B cell (primary cell): ENCODE results near the gene TCIRG1. TPM values are rescaled to one million over a fixed set of nuclear protein-coding genes. Genes with fewer than 3 reads are reported as not detected.

Experiments used
- ATAC-seq: fragments of 200-7000 bp; cut with Tn5 transposase; one replicate; pipeline ENCODE4 v1.10.0; 2021; ENCODE audit warnings: low read depth, mild to moderate bottlenecking, moderate number of reproducible peaks, moderate library complexity
- CTCF ChIA-PET: fragments of 350-600 bp; sonication (Branson Sonifier 250); formaldehyde crosslinking; loops from one replicate; lab custom pipeline; 2021; ENCODE audit warnings: antibody characterized with exemption, inconsistent platforms; lab: Charles Lee
- POLR2A ChIA-PET: fragments of 350-600 bp; sonication (Branson Sonifier 250); formaldehyde crosslinking; loops from one replicate; lab custom pipeline; 2021; ENCODE audit warnings: antibody characterized with exemption; lab: Charles Lee
- DNase-seq: peaks from one replicate; pipeline ENCODE4 v3.0.0; 2013
- H2AFZ ChIP-seq: 2 replicates; pipeline ENCODE4 v1.6.1; 2012; ENCODE audit warnings: mild to moderate bottlenecking, low read depth, low read length; ENCODE audit not compliant: insufficient read depth, poor library complexity, severe bottlenecking
- H3K27ac ChIP-seq, 2 donors: 1 replicate in 1 of 2; 2 replicates in 1 of 2; pipeline ENCODE4 v1.5.1; 2012 to 2013; ENCODE audit warnings: low read length in 2 of 2, mild to moderate bottlenecking in 2 of 2, moderate library complexity in 1 of 2
- H3K27me3 ChIP-seq, 4 experiments: fragments of 200-600 bp in 1 of 4; sonication (generic) in 1 of 4; replicated peaks in 1 of 4; 1 replicate in 2 of 4; 2 replicates in 2 of 4; pipeline versions ENCODE4 v1.6.1 to v1.7.0; 2013 to 2016; ENCODE audit warnings: low read length in 3 of 4, mild to moderate bottlenecking in 2 of 4, mixed read lengths in 1 of 4, moderate library complexity in 1 of 4; ENCODE audit not compliant: insufficient read depth in 4 of 4, control insufficient read depth in 3 of 4; ENCODE audit errors: control extremely low read depth in 1 of 4
- H3K36me3 ChIP-seq, 2 experiments: replicated peaks in 1 of 2; 1 replicate in 1 of 2; 2 replicates in 1 of 2; pipeline versions ENCODE4 v1.6.1 to v1.7.1; 2013; ENCODE audit warnings: low read length in 1 of 2; ENCODE audit not compliant: insufficient read depth in 2 of 2, control insufficient read depth in 1 of 2; ENCODE audit errors: control extremely low read depth in 1 of 2, extremely low read depth in 1 of 2
- H3K4me1 ChIP-seq, 2 donors: fragments of 200-600 bp in 1 of 2; sonication (generic) in 1 of 2; 1 replicate in 1 of 2; 2 replicates in 1 of 2; pipeline versions ENCODE4 v1.5.1 to v1.6.1; 2013 to 2017; ENCODE audit warnings: low read length in 2 of 2; ENCODE audit not compliant: control insufficient read depth in 2 of 2, insufficient read depth in 2 of 2
- H3K4me2 ChIP-seq: replicated peaks from 2 replicates; pipeline ENCODE3; 2012; ENCODE audit warnings: mild to moderate bottlenecking, low read depth, low read length; ENCODE audit not compliant: poor library complexity, severe bottlenecking
- H3K4me3 ChIP-seq, 5 experiments: fragments of 200-600 bp in 1 of 5; sonication (generic) in 1 of 5; 1 replicate in 3 of 5; 2 replicates in 2 of 5; pipeline versions ENCODE4 v1.5.1 to v1.7.0; 2011 to 2016; ENCODE audit warnings: low read length in 4 of 5, mild to moderate bottlenecking in 4 of 5, low read depth in 2 of 5, control low read depth in 1 of 5, moderate library complexity in 1 of 5; ENCODE audit not compliant: insufficient read depth in 1 of 5; ENCODE audit errors: control extremely low read depth in 1 of 5, extremely low read depth in 1 of 5
- H3K79me2 ChIP-seq: fragments of 200-600 bp; sonication (generic); one replicate; pipeline ENCODE4 v1.6.0; 2016; ENCODE audit warnings: low read length; ENCODE audit not compliant: control insufficient read depth, insufficient read depth
- H3K9ac ChIP-seq: fragments of 200-600 bp; sonication (generic); 2 replicates; pipeline ENCODE4 v1.6.1; 2017; ENCODE audit warnings: mild to moderate bottlenecking, low read length, moderate library complexity
- H3K9me3 ChIP-seq, 3 donors: one replicate each; pipeline versions ENCODE4 v1.6.1 to v1.7.1; 2013; ENCODE audit warnings: low read length in 2 of 3; ENCODE audit not compliant: control insufficient read depth in 2 of 3, insufficient read depth in 1 of 3; ENCODE audit errors: control extremely low read depth in 1 of 3
- H4K20me1 ChIP-seq: 2 replicates; pipeline ENCODE4 v1.6.0; 2012; ENCODE audit warnings: mild to moderate bottlenecking, low read length; ENCODE audit not compliant: insufficient read depth, control insufficient read depth, poor library complexity, severe bottlenecking
- H3K27ac Mint-ChIP-seq: one replicate; pipeline ENCODE4 v1.8.0; 2021; ENCODE audit warnings: mixed read lengths
- H3K27me3 Mint-ChIP-seq: one replicate; pipeline ENCODE4 v1.8.0; 2021; ENCODE audit warnings: mixed read lengths
- H3K4me1 Mint-ChIP-seq: one replicate; pipeline ENCODE4 v1.8.0; 2021; ENCODE audit warnings: mixed read lengths
- H3K4me3 Mint-ChIP-seq: one replicate; pipeline ENCODE4 v1.8.0; 2021; ENCODE audit warnings: mixed read lengths
- H3K9me3 Mint-ChIP-seq: one replicate; pipeline ENCODE4 v1.8.0; 2022; ENCODE audit warnings: mixed read lengths; ENCODE audit not compliant: insufficient read depth
- CTCF ChIP-seq: fragments of 200-600 bp; IDR thresholded peaks from one replicate; pipeline ENCODE4 v1.8.0; 2022; ENCODE audit warnings: antibody characterized with exemption, mild to moderate bottlenecking
- EZH2 ChIP-seq: IDR thresholded peaks from 2 replicates; pipeline ENCODE4 v1.6.1; 2012; ENCODE audit warnings: borderline replicate concordance, low read depth, mild to moderate bottlenecking, moderate library complexity, low read length; ENCODE audit not compliant: insufficient read depth, poor library complexity, severe bottlenecking
- WGBS: methylation state at CpG from one replicate; pipeline ENCODE4 v1.1.5; 2013; ENCODE audit warnings: missing lambda C conversion rate; ENCODE audit not compliant: insufficient coverage; 5-methylcytosine and 5-hydroxymethylcytosine counted together
- intact Hi-C: fragments of 100-400 bp; cut with micrococcal nuclease; formaldehyde crosslinking; loops from one replicate; pipeline ENCODE4 v1.10.0; 2022
- polyA plus RNA-seq: library from polyadenylated mRNA; depleted of rRNA; stranded (reverse); fragments of >200 nt; gene quantifications from 2 replicates; pipeline ENCODE4 v1.2.3, GENCODE V29; 2012
- total RNA-seq, 2 donors: library from RNA; stranded (reverse); fragments of 120-200 nt in 1 of 2; gene quantifications; 1 replicate in 1 of 2; 2 replicates in 1 of 2; pipeline versions ENCODE4 v1.2.3 to v1.2.4, GENCODE V29; 2013 to 2022

TCIRG1 gene
- total and polyA plus RNA-seq, 2 donors (not counting 1 experiment from before 2014, with no cell fraction given), result 305 to 725 TPM

DNA sequence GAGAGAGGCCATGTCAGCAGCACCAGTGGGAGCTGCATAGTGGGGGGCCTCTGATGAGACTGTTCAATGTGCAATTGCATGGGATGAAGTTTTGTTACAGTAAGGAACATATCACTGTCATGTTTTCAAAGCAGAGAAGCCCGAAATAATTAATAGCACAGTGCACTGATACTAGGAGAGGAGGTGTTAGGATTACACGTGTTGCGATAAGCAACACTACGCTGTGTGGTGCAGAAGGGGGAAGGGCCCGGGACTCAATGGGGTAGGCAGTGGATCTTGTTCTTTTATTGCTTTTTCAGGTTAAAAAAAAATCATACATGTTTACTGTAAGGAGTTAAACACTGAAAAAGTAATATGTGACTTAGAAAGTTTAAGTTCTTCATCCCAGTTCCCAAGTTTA lies 29.2 kb downstream of the TCIRG1 start:
- no peak for ATAC-seq
- no peak for DNase-seq
- ChIA-PET CTCF (no interaction called here), POLR2A (no interaction called here)
- H3K9ac ChIP-seq, result no peak overlapping the region
- peaks cover 12% of the 10 kb centered on the region for H3K4me1 Mint-ChIP-seq
- H3K27ac Mint-ChIP-seq, result no peak overlapping the region
- peaks cover 0 to 9% of the 10 kb centered on the region in 2 donors for H3K4me1 ChIP-seq
- intact Hi-C loops, result no loop called here
- H4K20me1 ChIP-seq, result no peaks in the 10 kb centered on the region
- no peak overlapping the region for H2AFZ ChIP-seq
- no peaks in the 10 kb centered on the region for H3K9me3 Mint-ChIP-seq
- H3K4me3 Mint-ChIP-seq, result no peak overlapping the region
- H3K79me2 ChIP-seq, result no peaks in the 10 kb centered on the region
- no peaks in the 10 kb centered on the region for H3K9me3 ChIP-seq
- H3K27ac ChIP-seq, result no peak overlapping the region
- peaks cover 0 to 33% of the 10 kb centered on the region in 2 experiments for H3K36me3 ChIP-seq
- no peaks in the 10 kb centered on the region for H3K27me3 Mint-ChIP-seq
- no peaks in the 10 kb centered on the region for H3K27me3 ChIP-seq
- H3K4me2 ChIP-seq, result no peak overlapping the region
- TF ChIP-seq CTCF, result no peak
- no peak for TF ChIP-seq EZH2
- H3K4me3 ChIP-seq, result no peak overlapping the region
- WGBS, result 100% methylated on average over 1 of the region's 5 CpGs

DNA sequence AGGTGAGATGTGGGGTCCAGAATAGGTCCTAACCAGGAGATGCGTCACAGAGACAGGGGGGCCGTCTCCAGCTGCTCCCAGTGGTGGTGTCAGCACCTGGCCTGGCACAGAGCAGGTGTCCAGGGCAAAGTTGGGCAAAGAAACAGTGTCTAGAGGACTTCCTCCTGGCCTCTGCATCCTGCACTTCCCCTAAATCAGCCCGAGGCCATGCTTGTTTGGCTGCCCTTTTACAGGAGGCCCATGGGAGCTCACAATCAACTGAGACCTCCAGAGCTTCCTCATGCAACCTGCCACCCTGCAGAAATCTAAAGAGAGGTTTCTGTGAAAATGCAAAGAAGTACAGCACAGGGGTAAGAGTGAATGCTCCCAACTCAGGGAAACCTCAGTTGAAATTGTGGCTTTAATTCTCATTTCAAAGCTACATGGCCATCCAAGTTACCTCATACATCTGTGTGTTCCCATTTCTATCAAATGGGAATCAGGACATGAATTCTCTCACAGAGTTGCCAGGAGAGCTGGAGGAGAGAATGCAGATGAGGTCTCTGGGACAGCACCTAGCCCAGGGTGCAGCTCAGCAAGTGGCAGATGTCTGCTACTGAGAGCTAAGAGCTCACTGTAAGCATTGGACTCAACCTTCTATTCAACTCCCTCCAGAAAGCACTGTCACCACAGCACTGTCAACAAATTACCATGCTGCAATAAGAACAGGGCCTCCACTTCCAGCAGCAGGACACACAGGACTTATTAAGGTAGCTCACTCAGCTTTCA lies 32.6 kb downstream of the TCIRG1 start:
- intact Hi-C loops, result no loop called here
- H3K27ac Mint-ChIP-seq, result peak overlapping the region; percentile 29
- no peak overlapping the region for H2AFZ ChIP-seq
- ChIA-PET POLR2A (no interaction called here), CTCF (no interaction called here)
- no peak overlapping the region for H3K27ac ChIP-seq
- TF ChIP-seq EZH2, result no peak
- no peak for TF ChIP-seq CTCF
- H3K4me1 Mint-ChIP-seq, result peaks cover 12% of the 10 kb centered on the region
- H3K4me3 Mint-ChIP-seq, result no peak overlapping the region
- DNase-seq (no peak), ATAC-seq (peak; percentile 45)
- H3K27me3 ChIP-seq, result no peaks in the 10 kb centered on the region
- H3K4me2 ChIP-seq, result no peak overlapping the region
- no peaks in the 10 kb centered on the region for H3K9me3 Mint-ChIP-seq
- peaks cover 0 to 9% of the 10 kb centered on the region in 2 donors for H3K4me1 ChIP-seq
- H3K4me3 ChIP-seq, result no peak overlapping the region
- no peak overlapping the region for H3K9ac ChIP-seq
- WGBS, result 59% methylated on average over 2 of the region's 3 CpGs
- no peaks in the 10 kb centered on the region for H3K79me2 ChIP-seq
- no peaks in the 10 kb centered on the region for H3K9me3 ChIP-seq
- peaks cover 0 to 15% of the 10 kb centered on the region in 2 experiments for H3K36me3 ChIP-seq
- no peaks in the 10 kb centered on the region for H3K27me3 Mint-ChIP-seq
- H4K20me1 ChIP-seq, result no peaks in the 10 kb centered on the region
